ENCODE results near the gene IL6R.

Gene IL6R

GRCh38 chr1:154453574-154454352 lies 48.6 kb downstream of the IL6R start:
- TF ChIP-seq CTCF (IDR thresholded peaks at IDR 0.05; ENCODE audit: insufficient read depth, low read depth, low read length, missing control alignments): no peak
- H3K4me3 ChIP-seq (ENCODE audit: low read depth, low read length): no peak overlapping the region
- no peak for DNase-seq (ENCODE audit: low read depth)

GRCh38 chr1:154454386-154455120 lies 49.4 kb downstream of the IL6R start:
- no peak for DNase-seq (ENCODE audit: low read depth)
- TF ChIP-seq CTCF (IDR thresholded peaks at IDR 0.05; ENCODE audit: insufficient read depth, low read depth, low read length, missing control alignments): no peak
- H3K4me3 ChIP-seq (ENCODE audit: low read depth, low read length): no peak overlapping the region

- no peak for DNase-seq (ENCODE audit: low read depth)
- no peak for TF ChIP-seq CTCF (IDR thresholded peaks at IDR 0.05; ENCODE audit: insufficient read depth, low read depth, low read length, missing control alignments)
- H3K4me3 ChIP-seq (ENCODE audit: low read depth, low read length): no peak overlapping the region
Measured at GRCh38 chr1:154456631-154457030, 51.5 kb downstream of the IL6R start.

GRCh38 chr1:154459080-154459479 lies 53.9 kb downstream of the IL6R start:
- H3K4me3 ChIP-seq (ENCODE audit: low read depth, low read length): no peak overlapping the region
- TF ChIP-seq CTCF (IDR thresholded peaks at IDR 0.05; ENCODE audit: insufficient read depth, low read depth, low read length, missing control alignments): no peak
- DNase-seq (ENCODE audit: low read depth): no peak

- H3K4me3 ChIP-seq (ENCODE audit: low read depth, low read length): no peak overlapping the region
- DNase-seq (ENCODE audit: low read depth): no peak
- TF ChIP-seq CTCF (IDR thresholded peaks at IDR 0.05; ENCODE audit: insufficient read depth, low read depth, low read length, missing control alignments): no peak
Measured at GRCh38 chr1:154460695-154461260, 55.6 kb downstream of the IL6R start.

- peak; percentile 51 for DNase-seq (ENCODE audit: low read depth)
- no peak for TF ChIP-seq CTCF (IDR thresholded peaks at IDR 0.05; ENCODE audit: insufficient read depth, low read depth, low read length, missing control alignments)
- no peak overlapping the region for H3K4me3 ChIP-seq (ENCODE audit: low read depth, low read length)
Measured at GRCh38 chr1:154463512-154463990, 58.4 kb downstream of the IL6R start.

Measured in GM12865 (cell line).